HG03442 (cell line): ENCODE results near the gene C14orf180.

Source experiments
- ATAC-seq: cut with Tn5 transposase; IDR thresholded peaks from one replicate; pipeline ENCODE4 v1.9.1; 2021; ENCODE audit warnings: mild to moderate bottlenecking, moderate library complexity; ENCODE audit not compliant: unreplicated experiment

The C14orf180 gene

DNA sequence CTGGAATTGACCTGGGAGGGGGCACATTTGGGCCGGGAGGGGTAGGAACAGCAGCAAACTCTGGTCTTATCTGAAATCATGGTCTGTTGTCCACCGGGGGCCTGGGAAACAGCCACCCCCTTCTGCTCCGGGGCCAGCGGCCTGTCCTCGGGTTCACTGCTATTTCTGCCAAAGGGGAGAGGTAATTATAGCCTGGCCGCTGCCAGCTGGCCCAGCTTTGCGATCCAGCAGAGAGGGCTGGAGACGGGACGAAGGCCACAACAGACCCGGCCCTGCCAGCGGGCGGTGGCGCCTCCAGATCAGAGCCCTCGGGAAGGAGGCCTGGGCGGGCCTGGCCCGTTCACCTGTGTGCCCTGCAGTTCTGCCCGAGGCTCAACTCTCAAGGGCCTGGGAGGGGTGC is at the start of gene C14orf180:
TSS of gene C14orf180 (plus strand) at position 258 of the 400 bp plus-strand sequence. CDS start 6,667 bp downstream, outside the sequence.
- no peak for ATAC-seq

DNA sequence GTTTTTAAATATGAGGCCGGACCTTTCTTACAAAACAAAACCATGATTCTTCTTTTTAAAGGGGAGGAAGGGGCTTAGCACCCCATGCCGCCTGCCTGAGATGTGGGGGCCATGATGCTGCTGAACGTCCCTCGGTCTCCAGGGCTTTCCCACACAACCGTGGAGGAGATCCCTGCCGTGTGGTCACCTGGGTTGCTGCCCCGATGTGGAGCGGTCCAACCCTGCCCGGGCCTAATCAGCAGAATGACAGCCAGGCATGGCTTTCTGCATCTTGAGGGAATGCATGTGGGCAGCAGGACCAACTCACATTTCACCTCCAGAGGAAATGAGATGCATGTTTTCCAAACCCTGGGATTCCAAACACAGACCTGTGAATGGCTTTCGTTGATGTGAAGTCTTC is 48.9 kb upstream of the C14orf180 start:
- no peak for ATAC-seq

DNA sequence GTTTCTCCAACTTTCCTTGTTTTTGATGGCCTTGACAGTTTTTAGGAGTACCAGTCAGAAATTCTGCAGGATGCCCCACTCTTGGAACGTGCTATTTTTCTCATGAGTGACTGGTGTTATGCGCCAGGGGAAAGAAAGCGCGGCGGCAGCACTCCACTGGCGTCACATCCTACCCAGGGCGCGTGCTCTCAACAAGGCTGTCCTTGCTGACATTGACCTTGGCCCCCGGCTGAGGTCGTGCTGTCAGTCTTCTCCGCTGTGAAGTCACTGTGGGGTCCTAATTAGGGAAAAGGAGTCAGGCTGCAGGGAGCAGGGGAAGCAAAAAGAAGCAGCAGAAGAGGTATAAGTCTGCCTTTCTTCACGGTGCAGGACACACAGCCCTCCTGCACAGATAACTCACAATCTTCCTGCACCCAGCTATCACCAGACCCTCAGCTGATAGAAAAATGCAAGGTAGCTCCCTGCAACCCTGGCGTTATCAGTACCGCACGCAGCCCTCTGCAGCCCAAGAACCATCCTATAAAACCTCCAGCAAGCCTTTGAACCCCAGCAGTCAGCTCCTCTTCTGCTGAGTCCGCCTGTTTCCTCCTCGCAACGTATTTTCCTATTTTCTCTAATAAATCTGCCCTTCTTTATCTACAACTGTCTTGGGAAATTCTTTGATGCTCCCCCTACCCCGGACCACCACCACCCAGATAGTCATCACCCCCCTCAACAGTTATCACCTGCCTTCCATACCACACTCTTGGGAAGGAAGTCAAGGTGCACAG is 48.0 kb upstream of the C14orf180 start:
- ATAC-seq: no peak

DNA sequence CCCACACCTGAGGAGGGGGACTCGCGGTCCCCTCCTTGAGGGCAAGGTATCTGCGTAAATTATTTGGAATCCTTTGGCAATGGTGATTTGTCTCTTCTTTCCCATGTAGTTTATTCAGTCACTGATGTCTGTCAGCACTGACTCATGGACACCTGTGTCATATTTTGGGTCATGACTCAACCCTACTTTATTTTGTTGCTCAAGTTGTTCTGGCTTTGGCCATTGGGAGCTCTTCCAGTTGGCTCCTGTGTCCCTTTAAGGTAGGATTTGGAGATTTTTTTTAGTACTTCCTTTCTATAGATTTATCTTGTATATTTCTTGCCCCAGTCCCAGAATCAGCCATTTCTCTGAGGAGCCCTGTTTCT is 47.4 kb upstream of the C14orf180 start:
- no peak for ATAC-seq

DNA sequence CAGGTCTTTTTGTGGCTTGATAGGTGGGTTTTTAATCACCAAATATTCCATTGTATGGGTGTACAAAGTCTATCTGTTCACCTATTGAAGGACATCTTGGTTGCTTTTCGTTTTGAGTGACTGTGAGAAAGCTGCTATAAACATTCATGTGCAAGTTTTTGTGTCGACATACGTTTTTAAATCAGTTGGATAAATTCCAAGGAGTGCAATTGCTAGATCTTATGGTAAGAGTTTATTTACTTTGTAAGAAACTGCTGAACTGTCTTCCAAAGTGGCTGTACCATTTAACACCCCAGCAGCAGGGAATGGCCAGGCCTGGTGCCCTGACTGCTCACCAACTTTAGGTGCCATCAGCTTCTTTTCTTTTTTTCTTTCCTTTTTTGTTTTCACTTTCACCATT is 45.5 kb upstream of the C14orf180 start:
- ATAC-seq: no peak

DNA sequence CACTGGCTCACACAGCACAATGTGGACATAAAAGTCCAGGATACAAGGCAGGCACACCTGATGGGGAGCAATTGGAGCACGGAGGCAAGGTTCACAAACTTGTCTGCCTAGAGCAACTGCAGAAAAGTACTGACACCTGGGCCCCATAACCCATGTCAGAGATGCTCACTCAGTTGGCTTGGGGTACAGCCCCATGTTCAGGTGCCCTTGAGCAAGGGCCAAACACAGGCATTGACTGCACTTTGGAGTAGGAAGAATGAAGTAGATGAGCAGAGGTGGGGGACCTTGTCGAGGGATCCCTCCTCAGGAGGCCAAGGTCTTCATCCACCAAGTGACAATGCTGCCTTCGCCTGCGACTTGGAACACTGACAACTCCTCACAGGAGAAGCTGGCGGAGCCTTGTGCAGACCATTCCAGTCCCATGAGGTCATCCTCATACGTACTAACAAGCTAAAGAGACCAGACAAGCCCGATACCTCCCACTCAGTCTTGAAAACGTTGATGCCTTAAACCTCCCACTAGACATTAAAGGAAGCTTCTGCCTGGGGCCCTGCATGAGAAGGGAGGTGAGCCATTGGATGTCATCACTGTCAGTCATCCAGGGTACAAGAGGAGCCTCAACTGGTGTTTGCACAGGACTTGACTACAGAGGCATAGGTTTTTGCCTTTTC is 42.5 kb upstream of the C14orf180 start:
- no peak for ATAC-seq

DNA sequence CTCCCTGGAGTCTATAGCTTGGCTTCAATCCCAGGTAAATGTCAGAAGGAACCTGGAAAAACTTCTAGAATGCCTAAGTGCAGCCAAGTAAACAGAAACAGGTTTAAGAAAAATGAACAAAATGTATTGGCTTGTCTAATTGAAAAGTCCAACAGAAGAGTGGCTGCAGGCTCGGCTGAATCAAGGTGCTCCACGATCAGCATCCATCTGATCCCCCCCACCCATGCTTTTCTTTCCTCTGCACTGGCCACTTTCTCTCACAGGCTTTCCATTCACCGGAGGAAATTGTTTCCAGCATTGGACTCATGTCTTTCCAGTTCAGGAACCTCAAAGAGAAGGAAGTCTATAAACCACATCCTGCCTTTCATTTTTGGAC is 42.0 kb upstream of the C14orf180 start:
- no peak for ATAC-seq

DNA sequence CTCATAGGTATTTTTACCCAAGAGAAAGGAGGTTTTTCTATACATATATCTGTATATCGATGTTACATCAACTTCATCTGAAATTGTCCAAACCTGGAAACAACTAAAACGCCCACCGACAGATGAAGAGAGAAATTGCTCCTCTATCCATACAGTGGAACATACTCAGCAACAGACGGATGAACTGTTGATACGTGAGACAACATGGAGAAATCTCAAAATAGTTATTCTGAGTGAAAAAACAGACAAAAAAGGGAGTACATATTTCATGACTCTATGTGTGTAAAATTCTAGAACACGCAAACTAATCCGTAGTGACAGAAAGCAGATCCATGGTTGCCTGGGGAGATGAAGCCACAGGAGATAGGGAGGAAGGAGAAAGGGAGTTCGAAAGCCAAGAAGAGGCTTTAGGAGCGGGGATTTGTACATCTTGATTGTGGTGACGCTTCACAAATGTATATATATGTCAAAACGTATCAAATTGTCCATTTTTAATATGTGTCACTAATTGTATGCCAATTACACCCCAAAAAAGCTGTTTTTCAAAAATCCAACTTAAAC is 37.6 kb upstream of the C14orf180 start:
- ATAC-seq: no peak

DNA sequence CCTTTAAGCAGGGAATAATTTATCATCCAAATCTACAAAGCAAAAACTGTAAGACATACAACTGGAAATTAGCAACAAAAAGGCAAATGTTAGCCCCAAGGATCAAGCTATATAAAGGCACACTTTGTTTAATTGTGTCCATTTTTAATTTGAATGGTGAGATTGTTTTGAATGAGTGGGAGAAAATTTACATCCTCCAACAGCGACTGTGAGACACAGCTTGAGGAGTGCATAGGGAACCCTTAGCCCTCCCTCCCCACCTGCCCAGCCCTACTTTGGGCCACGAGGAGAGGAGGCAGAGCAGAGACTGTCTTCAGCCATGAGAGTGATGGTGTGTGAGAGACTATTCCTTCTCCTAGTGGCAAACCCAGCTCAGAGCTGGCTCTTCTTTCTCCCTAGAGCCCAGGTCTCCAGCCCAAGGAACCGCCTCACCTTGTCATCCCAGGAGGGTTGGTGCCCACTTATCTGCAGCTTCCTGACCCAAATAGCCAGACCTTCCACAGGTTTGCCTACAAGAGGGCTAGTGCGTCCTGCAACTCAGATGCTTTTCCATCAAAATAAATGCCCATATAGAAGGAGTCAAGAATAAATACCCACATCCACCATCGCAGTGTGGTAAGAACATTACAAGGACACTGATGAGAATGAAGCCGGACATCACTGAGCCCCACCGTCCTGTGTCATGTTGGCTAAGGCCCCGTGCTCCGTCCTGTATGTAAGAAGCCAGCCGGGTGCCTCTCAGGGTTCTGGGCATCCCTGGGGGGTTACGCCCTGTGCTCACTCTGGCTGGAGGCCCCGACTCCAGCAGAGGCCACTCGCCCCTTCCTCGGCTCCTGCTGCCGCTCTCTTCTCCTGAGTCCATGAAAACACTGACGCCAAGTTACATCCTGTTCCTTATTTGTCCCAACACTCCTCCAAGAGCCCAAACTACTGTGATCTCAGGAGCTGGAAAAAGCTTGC is 36.4 kb upstream of the C14orf180 start:
- ATAC-seq: no peak

DNA sequence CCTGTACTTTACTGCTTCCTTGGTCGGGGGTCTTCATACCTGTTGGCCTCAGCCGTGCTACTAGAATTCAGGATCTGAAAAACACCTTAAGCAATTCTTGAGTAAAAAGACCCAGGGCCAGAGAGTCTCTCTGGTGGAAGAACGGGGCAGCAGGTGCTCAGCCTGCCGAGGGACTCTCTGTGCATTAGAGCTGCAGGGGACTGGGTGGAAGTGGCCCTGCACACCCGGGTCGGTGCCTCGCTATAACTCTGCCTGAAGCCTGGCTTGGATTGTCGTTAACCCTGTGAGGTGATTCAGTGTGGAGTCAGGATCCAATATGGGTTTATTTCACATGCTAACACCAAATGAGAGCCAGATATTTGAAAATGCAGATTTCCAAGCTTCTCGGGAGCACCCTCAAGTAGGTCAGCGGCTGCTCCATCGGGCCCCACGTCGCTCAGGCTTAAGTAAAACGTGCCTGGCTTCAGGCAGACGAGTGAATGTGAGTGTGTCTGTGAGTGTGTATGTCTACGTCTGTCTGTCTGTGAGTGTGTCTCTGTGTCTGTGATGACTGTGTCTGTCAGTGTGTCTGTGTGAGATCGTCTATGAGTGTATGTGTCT is 35.1 kb upstream of the C14orf180 start:
- no peak for ATAC-seq

DNA sequence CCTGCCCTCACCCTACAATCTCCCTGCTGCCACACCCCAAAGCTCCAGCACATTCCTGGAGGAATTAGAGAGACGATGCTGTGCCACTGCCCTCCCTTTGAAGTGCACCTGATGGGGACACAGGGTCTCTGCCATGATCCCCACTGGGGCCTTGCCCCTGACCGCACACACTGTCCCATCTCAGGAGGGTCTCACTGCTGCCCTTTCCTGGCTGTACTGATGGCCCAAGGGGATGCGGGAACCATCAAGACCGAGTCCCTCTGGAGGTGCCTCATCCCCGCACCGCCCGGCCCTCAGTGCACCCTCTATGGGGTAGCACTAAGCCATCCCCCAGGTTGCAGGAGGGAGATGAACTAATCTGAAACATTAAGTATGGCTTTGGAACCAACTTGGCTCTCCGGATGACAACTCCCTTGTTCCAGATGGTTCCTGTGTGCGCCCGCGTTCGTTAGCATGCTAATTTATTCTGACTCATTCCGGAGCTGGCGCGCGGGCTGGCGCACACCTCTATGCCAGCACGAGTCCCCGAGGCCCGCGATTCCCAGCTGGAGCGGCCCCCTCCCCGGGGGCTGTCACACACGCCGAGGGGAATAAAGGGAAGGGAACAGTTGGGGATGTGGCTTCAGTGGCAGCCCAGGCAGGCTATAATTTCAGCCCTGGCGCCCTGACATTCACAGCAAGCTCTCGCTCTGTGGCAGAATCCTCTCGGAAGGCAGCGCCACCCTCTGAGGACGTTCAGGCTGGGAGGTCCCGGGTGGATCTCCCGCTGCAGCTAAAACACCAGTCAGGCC is 34.2 kb upstream of the C14orf180 start:
- no peak for ATAC-seq

DNA sequence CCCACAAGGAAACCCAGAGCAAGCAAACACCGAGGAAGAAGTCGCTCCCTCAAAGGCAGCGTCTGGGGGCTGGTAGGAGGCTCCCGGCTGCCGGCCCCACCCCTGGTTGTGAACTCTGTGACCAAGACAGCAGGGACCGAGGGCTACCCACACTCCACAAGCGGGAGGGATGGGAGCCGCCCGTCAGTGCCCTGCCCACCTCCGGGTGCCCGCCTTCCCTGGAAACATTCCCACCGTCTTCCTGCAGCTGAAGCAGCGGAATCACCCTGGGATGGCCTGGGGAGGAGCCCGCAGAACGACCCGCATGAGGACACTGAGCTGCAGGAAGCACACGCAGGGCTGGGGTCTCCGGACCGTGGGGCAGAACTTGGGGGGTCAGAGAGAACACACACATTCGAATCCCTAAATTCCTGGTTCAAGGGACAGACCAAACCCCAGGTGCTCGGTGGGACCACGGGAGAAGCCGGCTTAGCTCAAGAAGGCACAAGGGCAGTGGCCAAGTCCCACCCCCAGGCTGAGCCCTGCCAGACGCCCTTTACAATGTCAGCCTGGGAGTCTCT is 33.5 kb upstream of the C14orf180 start:
- ATAC-seq: no peak

DNA sequence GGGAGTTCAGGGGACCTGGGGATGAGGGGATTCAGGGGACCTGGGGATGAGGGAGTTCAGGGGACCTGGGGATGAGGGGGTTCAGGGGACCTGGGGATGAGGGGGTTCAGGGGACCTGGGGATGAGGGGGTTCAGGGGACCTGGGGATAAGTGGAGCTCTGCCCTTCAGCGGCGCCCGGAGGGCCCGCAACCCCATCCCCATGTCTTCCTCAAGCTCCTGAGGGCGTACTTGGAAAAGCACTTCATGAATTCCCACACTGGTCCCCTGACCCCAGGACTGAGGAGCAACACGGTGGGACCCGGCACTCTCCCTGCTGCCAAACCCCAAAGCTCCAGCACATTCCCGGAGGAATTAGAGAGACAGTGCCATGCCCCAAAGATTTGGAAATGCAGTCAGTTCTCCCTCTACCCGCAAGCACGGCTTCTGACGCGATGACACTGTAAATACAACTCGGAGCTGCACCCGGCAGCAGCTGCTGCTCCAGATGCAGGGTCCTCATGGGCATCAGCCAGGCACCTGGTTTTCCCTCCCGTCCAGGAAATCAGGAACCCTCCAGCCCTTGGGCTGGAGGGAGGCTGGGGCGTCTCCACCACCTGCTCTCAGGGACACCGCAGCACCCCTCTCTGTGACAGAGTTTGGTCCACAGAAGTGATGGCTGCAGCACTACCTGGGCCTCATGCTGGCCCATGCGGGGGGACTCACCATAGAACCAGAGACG is 32.8 kb upstream of the C14orf180 start:
- ATAC-seq: no peak

DNA sequence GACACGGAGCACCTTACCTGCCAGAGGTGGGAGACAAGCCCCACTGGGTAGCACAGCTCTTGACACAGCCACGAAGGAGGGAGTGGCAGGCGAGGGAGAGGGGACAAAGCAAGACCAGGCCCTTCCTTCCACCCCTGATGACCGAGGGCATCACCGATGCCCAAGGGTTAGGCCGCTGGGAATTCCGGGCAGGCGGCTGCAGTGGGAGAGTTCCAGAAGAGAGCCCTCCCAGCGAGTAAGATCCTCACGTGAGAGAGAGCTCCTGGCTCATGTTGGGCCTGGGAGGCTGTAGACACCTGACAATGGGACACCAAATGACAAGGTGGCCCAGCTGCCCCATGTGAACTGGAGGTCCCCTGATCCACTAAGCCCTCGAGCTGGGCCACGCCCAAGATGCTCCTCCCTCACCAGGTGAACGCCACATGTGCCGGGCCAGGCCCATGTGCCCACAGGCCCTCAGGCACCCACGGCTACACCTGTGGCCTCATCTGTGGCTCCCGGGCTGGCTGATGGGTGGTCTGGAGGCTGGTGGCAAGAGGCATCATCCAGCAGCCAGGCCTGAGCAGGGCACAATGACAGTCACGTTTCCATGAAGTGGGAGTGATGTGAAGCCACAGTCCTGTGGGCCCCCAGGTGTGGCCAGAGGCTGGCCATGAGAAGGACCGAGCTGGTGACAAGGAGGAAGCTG is 32.1 kb upstream of the C14orf180 start:
- no peak for ATAC-seq

DNA sequence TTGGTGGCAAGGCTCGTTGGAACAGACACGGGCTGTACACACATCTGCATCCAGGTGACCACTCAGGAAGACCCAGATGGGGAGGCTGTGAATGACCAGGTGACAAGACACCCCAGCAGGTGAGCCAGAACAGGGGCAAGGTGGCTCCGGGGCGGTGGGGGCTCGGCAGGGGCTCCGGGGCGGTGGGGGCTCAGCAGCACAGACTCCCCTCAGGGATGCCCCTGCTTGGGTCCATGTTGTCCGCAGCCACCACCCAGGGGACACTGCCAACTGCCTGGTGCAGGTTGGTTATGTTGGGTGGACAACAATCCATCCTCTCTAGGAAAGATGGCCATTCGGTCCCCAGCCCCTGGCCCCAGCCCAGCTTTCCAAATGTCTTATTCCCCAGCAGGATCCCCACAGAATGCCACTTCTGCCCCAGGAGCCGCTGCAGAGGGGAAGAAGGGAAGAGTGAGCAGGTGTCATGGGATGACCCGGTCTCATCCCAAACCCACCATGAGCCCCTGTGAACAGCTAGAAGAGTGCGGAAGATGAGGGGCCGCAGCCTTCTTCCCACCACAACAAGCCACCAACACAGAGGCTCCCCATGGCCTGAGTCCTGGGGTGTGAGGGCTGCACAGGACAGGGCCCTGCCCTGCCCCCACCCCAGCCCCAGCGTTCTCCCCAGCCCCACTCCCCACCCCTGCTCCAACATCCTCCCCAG is 31.4 kb upstream of the C14orf180 start:
- no peak for ATAC-seq

DNA sequence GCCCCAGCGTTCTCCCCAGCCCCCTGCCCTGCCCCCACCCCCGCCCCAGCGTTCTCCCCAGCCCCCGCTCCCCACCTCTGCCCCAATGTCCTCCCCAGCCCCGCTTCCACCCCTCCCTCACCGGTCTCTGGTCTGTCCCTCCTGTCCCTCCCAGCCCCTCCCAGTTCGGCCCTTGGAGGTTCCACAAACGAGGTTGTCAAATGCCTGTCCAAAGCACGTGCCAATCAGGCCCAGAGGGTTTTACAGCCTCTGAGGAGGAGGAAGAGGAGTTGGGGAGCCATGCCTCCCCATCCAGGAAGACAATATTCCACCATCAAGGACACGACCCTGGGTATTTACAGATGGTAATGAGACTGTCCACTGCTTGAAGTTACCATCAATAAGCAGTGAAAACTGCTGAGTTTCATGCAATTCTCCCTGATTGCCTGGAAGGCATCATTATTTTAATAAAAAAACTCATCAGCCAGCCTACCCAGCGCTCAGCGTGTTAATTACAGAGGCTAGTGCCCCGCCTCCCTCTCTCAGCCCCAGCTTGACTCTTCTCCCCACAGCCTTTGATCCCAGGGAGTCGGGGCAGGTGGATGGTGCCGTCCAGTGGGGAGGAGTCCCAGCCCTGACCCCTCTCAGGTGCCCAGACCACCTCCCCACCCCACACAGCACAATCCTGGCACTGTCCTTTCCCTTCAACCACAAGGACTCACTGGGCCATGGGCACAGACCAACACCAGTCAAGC is 30.6 kb upstream of the C14orf180 start:
- no peak for ATAC-seq
